Stomach (tissue), 4 donors: ENCODE data around the gene CREBBP.

ENCODE experiments used
- EP300 ChIP-seq: sonication (generic); formaldehyde crosslinking; IDR thresholded peaks from one replicate; pipeline ENCODE4 v1.6.1; 2017; ENCODE audit warnings: antibody characterized with exemption
- TF ChIP-seq, protein P1 (sequence below), 7 experiments: fragments of 450-650 bp in 4 of 7; fragments of 200-600 bp in 3 of 7; sonication (generic) in 3 of 7; IDR thresholded peaks; one replicate each; pipeline ENCODE4 v1.5.1; 2016 to 2019; ENCODE audit warnings: antibody characterized with exemption in 7 of 7, control low read depth in 2 of 7, mild to moderate bottlenecking in 1 of 7

DNA sequence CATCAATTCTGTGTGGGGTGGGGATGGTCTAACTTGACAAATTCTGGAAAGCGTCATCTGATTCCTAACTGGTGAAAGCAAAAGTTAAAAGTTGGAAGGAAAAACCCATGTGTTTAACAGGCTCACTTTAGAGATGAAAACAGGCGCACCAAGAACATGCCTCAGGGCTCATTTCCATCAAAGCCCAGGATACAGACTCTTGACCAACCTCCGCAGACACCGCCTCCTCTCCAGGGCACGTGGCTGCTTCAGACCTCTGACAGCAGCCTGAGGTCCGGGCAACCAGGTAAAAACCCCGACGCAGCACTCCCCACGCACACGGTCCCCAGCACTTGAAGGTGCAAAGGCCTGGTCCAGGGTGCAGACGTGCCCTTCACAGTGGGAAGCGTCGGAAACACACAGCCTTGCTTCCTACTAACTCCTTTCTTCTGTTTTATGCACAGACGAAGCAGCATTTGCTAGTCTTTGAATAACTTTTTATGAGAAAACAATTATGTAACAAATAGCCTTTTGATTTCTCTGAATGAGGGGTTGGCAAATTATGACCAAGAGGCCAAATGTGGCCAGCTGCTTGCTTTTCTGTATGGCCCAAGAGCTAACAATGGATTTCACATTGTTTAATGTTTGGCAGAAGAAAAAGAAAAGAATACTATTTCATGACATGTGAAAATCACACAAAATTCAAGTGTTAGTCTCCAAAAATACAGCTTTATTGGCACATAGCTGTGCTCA lies 119.0 kb downstream of the CREBBP start:
- TF ChIP-seq, protein P1, sequence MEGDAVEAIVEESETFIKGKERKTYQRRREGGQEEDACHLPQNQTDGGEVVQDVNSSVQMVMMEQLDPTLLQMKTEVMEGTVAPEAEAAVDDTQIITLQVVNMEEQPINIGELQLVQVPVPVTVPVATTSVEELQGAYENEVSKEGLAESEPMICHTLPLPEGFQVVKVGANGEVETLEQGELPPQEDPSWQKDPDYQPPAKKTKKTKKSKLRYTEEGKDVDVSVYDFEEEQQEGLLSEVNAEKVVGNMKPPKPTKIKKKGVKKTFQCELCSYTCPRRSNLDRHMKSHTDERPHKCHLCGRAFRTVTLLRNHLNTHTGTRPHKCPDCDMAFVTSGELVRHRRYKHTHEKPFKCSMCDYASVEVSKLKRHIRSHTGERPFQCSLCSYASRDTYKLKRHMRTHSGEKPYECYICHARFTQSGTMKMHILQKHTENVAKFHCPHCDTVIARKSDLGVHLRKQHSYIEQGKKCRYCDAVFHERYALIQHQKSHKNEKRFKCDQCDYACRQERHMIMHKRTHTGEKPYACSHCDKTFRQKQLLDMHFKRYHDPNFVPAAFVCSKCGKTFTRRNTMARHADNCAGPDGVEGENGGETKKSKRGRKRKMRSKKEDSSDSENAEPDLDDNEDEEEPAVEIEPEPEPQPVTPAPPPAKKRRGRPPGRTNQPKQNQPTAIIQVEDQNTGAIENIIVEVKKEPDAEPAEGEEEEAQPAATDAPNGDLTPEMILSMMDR (IDR thresholded peaks at IDR 0.05): no peak
- no peak for TF ChIP-seq EP300
